HT-29 (cell line): ENCODE measurements around the gene BAIAP2L1. TPM values are rescaled to one million over a fixed set of nuclear protein-coding genes. Genes with fewer than 3 reads are reported as not detected.

Experiments used
- total RNA-seq: library from RNA; depleted of rRNA; stranded (reverse); fragments of >200 nt; shearing (Covaris generic); gene quantifications from 2 replicates; pipeline ENCODE4 v1.2.3, GENCODE V29; 2014; rRNA removed

BAIAP2L1 gene
- total RNA-seq, 1 experiment from 2014 or later: 48.0 TPM

Other genes starting within 250 kb of the BAIAP2L1 start
- 16.2 and 21.8 TPM in 2 replicates for gene BHLHA15, start 189.7 kb downstream of the BAIAP2L1 start, total RNA-seq
- gene TECPR1, start 148.9 kb downstream of the BAIAP2L1 start, total RNA-seq: 36.2 and 47.6 TPM in 2 replicates
- 206 and 239 TPM in 2 replicates for gene BRI3, start 119.4 kb downstream of the BAIAP2L1 start, total RNA-seq
- not detected in 2 replicates for gene NPTX2, start 216.2 kb upstream of the BAIAP2L1 start, total RNA-seq